Measurements from ENCODE around the gene CAPN13.

DNA sequence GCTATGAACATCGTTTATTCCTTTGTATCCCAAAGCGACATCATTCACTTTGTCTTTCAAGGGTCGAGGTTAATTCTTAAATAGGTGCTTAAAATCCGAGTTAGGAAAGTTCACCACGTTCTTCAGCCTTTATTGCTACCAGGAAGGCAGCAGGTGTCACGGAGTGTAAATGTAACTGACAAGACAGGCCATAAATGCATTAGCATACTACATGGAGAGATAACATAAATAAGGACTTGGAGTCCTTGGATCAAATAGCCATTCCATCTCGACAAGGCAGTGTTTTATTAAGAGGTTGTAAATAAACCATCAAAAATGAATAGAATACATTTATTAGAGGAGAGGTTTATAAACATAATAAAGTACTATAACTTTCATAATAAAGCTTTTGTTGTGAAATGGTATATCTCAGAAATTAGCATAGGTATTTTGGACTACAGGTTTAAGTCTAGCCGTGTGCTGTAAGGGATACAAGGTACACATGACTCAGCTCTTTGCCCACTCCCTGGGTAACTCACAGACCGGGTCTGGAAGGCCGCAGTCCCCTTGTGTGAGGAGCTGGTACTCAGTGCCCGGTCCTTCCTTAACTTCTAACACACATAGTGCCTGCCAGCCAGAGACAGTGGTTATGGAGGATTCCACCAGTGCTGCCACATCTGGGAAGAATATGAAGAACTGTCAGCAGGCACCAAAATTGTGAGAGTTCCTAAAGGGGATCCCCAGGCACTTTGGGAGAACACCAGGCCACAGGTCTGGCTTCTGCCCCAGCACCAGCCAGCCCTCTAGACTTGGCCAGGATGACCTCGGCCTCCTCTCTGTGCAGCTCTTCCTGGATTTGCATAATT lies 29.4 kb downstream of the CAPN13 start:
- TF ChIP-seq EZH2 (IDR thresholded peaks at IDR 0.05; ENCODE audit: low read length), result no peak
- TF ChIP-seq, protein P1, sequence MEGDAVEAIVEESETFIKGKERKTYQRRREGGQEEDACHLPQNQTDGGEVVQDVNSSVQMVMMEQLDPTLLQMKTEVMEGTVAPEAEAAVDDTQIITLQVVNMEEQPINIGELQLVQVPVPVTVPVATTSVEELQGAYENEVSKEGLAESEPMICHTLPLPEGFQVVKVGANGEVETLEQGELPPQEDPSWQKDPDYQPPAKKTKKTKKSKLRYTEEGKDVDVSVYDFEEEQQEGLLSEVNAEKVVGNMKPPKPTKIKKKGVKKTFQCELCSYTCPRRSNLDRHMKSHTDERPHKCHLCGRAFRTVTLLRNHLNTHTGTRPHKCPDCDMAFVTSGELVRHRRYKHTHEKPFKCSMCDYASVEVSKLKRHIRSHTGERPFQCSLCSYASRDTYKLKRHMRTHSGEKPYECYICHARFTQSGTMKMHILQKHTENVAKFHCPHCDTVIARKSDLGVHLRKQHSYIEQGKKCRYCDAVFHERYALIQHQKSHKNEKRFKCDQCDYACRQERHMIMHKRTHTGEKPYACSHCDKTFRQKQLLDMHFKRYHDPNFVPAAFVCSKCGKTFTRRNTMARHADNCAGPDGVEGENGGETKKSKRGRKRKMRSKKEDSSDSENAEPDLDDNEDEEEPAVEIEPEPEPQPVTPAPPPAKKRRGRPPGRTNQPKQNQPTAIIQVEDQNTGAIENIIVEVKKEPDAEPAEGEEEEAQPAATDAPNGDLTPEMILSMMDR (optimal IDR thresholded peaks at IDR 0.05 in 1 of 3, IDR thresholded peaks at IDR 0.05 in 1 of 3, conservative IDR thresholded peaks at IDR 0.05 in 1 of 3; ENCODE audit: extremely low read depth in 1 of 3, insufficient read depth in 2 of 3, low read length in 3 of 3), result no peak

Measured in keratinocyte (primary cell).